SK-N-SH (cell line): ENCODE results near the gene CAMTA2. TPM values are rescaled to one million over a fixed set of nuclear protein-coding genes. Genes with fewer than 3 reads are reported as not detected.

Experiments
- CTCF ChIA-PET: fragments of 300-600, 350-600 bp; formaldehyde crosslinking; extraction: SDS; loops from one replicate; lab custom pipeline; 2021; lab: Yijun Ruan, JAX
- POLR2A ChIA-PET: fragments of 350-600 bp; sonication (Branson Sonifier 250); formaldehyde crosslinking; extraction: SDS; loops from one replicate; lab custom pipeline; 2020; ENCODE audit warnings: antibody characterized with exemption, inconsistent platforms; lab: Yijun Ruan, JAX
- DNase-seq: peaks from one replicate; pipeline ENCODE4 v3.0.0; 2012
- H2AFZ ChIP-seq: fragments of 200-600 bp; sonication (generic); 2 replicates; pipeline ENCODE4 v1.8.1; 2016; ENCODE audit warnings: antibody characterized with exemption, mild to moderate bottlenecking, low read depth
- H3F3A ChIP-seq: fragments of 200-600 bp; sonication (generic); replicated peaks from 2 replicates; pipeline ENCODE3; 2016; ENCODE audit warnings: antibody characterized with exemption, mild to moderate bottlenecking; ENCODE audit not compliant: insufficient read depth
- H3K27ac ChIP-seq, 2 experiments: fragments of 200-500 bp in 1 of 2; fragments of 200-600 bp in 1 of 2; sonication (Bioruptor generic) in 1 of 2; sonication (generic), shearing (Covaris generic) in 1 of 2; 2 replicates each; pipeline versions ENCODE4 v1.5.1 to v1.6.1; 2014 to 2016; ENCODE audit warnings: low read depth in 2 of 2, inconsistent platforms in 1 of 2, low read length in 1 of 2, mild to moderate bottlenecking in 1 of 2, mixed read lengths in 1 of 2
- H3K27me3 ChIP-seq: fragments of 200-600 bp; sonication (generic), shearing (Covaris generic); 2 replicates; pipeline ENCODE4 v1.6.1; 2016; ENCODE audit warnings: mixed run types; ENCODE audit not compliant: insufficient read depth
- H3K36me3 ChIP-seq, 2 experiments: fragments of 200-500 bp in 1 of 2; fragments of 200-600 bp in 1 of 2; sonication (Bioruptor generic) in 1 of 2; sonication (generic) in 1 of 2; replicated peaks in 1 of 2; 2 replicates each; pipeline versions ENCODE3 to v1.5.1; 2014 to 2016; ENCODE audit warnings: low read length in 1 of 2, mild to moderate bottlenecking in 1 of 2; ENCODE audit not compliant: insufficient read depth in 2 of 2, control insufficient read depth in 1 of 2
- H3K4me1 ChIP-seq, 2 experiments: fragments of 200-500 bp in 1 of 2; fragments of 200-600 bp in 1 of 2; sonication (Bioruptor generic) in 1 of 2; sonication (generic), shearing (Covaris generic) in 1 of 2; 2 replicates each; pipeline versions ENCODE4 v1.5.1 to v1.6.1; 2014 to 2016; ENCODE audit warnings: low read depth in 1 of 2, low read length in 1 of 2, mixed run types in 1 of 2; ENCODE audit not compliant: insufficient read depth in 2 of 2, control insufficient read depth in 1 of 2
- H3K4me2 ChIP-seq: fragments of 200-600 bp; sonication (generic), shearing (Covaris generic); 2 replicates; pipeline ENCODE4 v1.6.1; 2017; ENCODE audit warnings: mixed run types
- H3K4me3 ChIP-seq, 2 experiments: fragments of 200-500 bp in 1 of 2; fragments of 200-600 bp in 1 of 2; sonication (Bioruptor generic) in 1 of 2; sonication (generic), shearing (Covaris generic) in 1 of 2; 2 replicates each; pipeline versions ENCODE4 v1.5.1 to v1.8.1; 2014 to 2016; ENCODE audit warnings: low read depth in 2 of 2, inconsistent platforms in 1 of 2, low read length in 1 of 2, mild to moderate bottlenecking in 1 of 2, mixed read lengths in 1 of 2, moderate library complexity in 1 of 2
- H3K79me2 ChIP-seq: fragments of 200-600 bp; sonication (generic); 2 replicates; pipeline ENCODE4 v1.8.1; 2017; ENCODE audit warnings: mild to moderate bottlenecking; ENCODE audit not compliant: insufficient read depth
- H3K9ac ChIP-seq: fragments of 200-600 bp; sonication (generic); 2 replicates; pipeline ENCODE4 v1.6.1; 2017; ENCODE audit warnings: mixed run types
- H3K9me2 ChIP-seq: fragments of 200-600 bp; sonication (generic); 2 replicates; pipeline ENCODE4 v1.6.1; 2017; ENCODE audit warnings: mixed run types
- H3K9me3 ChIP-seq: fragments of 200-600 bp; sonication (generic); 2 replicates; pipeline ENCODE4 v1.6.1; 2017; ENCODE audit warnings: mixed run types, mild to moderate bottlenecking, moderate library complexity
- H4K20me1 ChIP-seq: fragments of 200-600 bp; sonication (generic); 2 replicates; pipeline ENCODE4 v1.6.1; 2017; ENCODE audit warnings: mild to moderate bottlenecking, mixed run types; ENCODE audit not compliant: insufficient read depth
- CHD2 ChIP-seq: fragments of 150-350 bp; IDR thresholded peaks from 2 replicates; pipeline ENCODE4 v1.6.1; 2018; ENCODE audit warnings: low read length; ENCODE audit not compliant: partially characterized antibody
- ELF1 ChIP-seq: IDR thresholded peaks from 2 replicates; pipeline ENCODE4 v1.4.0; 2012
- EZH2phosphoT487 ChIP-seq: fragments of 200-600 bp; sonication (generic); IDR thresholded peaks from 2 replicates; pipeline ENCODE4 v1.6.1; 2017; ENCODE audit warnings: low read depth, mixed run types, mild to moderate bottlenecking, antibody characterized with exemption, moderate library complexity, borderline replicate concordance
- FOSL2 ChIP-seq: IDR thresholded peaks from 2 replicates; pipeline ENCODE4 v1.4.0; 2012; ENCODE audit warnings: low read depth, mild to moderate bottlenecking, moderate library complexity, borderline replicate concordance
- FOXJ3 ChIP-seq: sonication (generic); formaldehyde crosslinking; IDR thresholded peaks from 2 replicates; pipeline ENCODE4 v1.5.1; 2020; ENCODE audit warnings: mild to moderate bottlenecking, missing genetic modification reagents
- GATA2 ChIP-seq: sonication (generic); formaldehyde crosslinking; IDR thresholded peaks from 2 replicates; pipeline ENCODE4 v1.5.0; 2020; ENCODE audit warnings: mild to moderate bottlenecking, missing genetic modification reagents
- MEF2A ChIP-seq: IDR thresholded peaks from 2 replicates; pipeline ENCODE4 v1.4.0; 2012; ENCODE audit warnings: low read depth, borderline replicate concordance
- RAD21 ChIP-seq: IDR thresholded peaks from 2 replicates; pipeline ENCODE4 v1.6.1; 2012; ENCODE audit warnings: mild to moderate bottlenecking, low read length
- RXRA ChIP-seq: IDR thresholded peaks from 2 replicates; pipeline ENCODE4 v1.4.0; 2012; ENCODE audit warnings: low read depth, mild to moderate bottlenecking, borderline replicate concordance
- SIN3A ChIP-seq: IDR thresholded peaks from 2 replicates; pipeline ENCODE4 v1.6.1; 2012; ENCODE audit warnings: low read depth, mild to moderate bottlenecking, low read length, moderate library complexity, borderline replicate concordance
- SMC3 ChIP-seq: IDR thresholded peaks from 2 replicates; pipeline ENCODE4 v1.6.1; 2012; ENCODE audit warnings: low read depth, low read length, improper control_type of control experiment
- YY1 ChIP-seq: IDR thresholded peaks from 2 replicates; pipeline ENCODE4 v1.4.0; 2012; ENCODE audit warnings: low read depth, mild to moderate bottlenecking
- WGBS: methylation state at CpG from one replicate; pipeline ENCODE4 v1.1.6; 2017; ENCODE audit warnings: low lambda C conversion rate; 5-methylcytosine and 5-hydroxymethylcytosine counted together
- polyA plus RNA-seq, 3 experiments: library from polyadenylated mRNA; depleted of rRNA; stranded (reverse); fragments of >200 nt; gene quantifications; 2 replicates each; pipeline ENCODE4 v1.2.3, GENCODE V29; 2012
- TF ChIP-seq, protein P1 (sequence below): fragments of 150-350 bp; IDR thresholded peaks from 2 replicates; pipeline ENCODE4 v1.6.1; 2017; ENCODE audit warnings: antibody characterized with exemption, low read length, low read depth, borderline replicate concordance
- TF ChIP-seq, protein P2 (sequence below): fragments of 150-350 bp; IDR thresholded peaks from 2 replicates; pipeline ENCODE4 v1.6.1; 2016; ENCODE audit warnings: mild to moderate bottlenecking, low read depth, low read length
- TF ChIP-seq, protein P3 (sequence below): IDR thresholded peaks from 2 replicates; pipeline ENCODE4 v1.4.0; 2012; ENCODE audit warnings: low read depth, borderline replicate concordance

Gene CAMTA2
- polyA plus RNA-seq, 1 of the 3 experiments (the other 2 are of a cell fraction), result 27.0 TPM

DNA sequence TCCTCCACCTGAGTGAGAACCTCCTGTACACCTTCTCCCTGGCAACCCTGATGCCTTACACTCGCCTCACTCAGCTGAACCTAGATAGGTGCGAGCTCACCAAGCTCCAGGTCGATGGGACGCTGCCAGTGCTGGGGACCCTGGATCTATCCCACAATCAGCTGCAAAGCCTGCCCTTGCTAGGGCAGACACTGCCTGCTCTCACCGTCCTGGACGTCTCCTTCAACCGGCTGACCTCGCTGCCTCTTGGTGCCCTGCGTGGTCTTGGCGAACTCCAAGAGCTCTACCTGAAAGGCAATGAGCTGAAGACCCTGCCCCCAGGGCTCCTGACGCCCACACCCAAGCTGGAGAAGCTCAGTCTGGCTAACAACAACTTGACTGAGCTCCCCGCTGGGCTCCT is 54.7 kb downstream of the CAMTA2 start:
- Histone ChIP-seq H4K20me1 (no peaks in the 10 kb centered on the region), H3K9me2 (no peaks in the 10 kb centered on the region), H3K27me3 (no peaks in the 10 kb centered on the region), H2AFZ (no peak overlapping the region), H3K36me3 (peaks cover 13 to 14% of the 10 kb centered on the region in 2 experiments), H3K4me3 (no peak overlapping the region), H3K9ac (no peak overlapping the region), H3K4me2 (no peak overlapping the region), H3K79me2 (no peaks in the 10 kb centered on the region), H3F3A (no peaks in the 10 kb centered on the region), H3K27ac (no peak overlapping the region), H3K4me1 (peaks cover 0 to 9% of the 10 kb centered on the region in 2 experiments; a peak in 2 of 4 replicates), H3K9me3 (no peaks in the 10 kb centered on the region)
- TF ChIP-seq, protein P1, sequence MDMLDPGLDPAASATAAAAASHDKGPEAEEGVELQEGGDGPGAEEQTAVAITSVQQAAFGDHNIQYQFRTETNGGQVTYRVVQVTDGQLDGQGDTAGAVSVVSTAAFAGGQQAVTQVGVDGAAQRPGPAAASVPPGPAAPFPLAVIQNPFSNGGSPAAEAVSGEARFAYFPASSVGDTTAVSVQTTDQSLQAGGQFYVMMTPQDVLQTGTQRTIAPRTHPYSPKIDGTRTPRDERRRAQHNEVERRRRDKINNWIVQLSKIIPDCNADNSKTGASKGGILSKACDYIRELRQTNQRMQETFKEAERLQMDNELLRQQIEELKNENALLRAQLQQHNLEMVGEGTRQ, result no peak
- no peak for TF ChIP-seq SMC3
- TF ChIP-seq RAD21, result no peak
- TF ChIP-seq, protein P2, sequence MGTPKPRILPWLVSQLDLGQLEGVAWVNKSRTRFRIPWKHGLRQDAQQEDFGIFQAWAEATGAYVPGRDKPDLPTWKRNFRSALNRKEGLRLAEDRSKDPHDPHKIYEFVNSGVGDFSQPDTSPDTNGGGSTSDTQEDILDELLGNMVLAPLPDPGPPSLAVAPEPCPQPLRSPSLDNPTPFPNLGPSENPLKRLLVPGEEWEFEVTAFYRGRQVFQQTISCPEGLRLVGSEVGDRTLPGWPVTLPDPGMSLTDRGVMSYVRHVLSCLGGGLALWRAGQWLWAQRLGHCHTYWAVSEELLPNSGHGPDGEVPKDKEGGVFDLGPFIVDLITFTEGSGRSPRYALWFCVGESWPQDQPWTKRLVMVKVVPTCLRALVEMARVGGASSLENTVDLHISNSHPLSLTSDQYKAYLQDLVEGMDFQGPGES, result no peak
- no peak for TF ChIP-seq FOSL2
- no peak for TF ChIP-seq FOXJ3 (CRISPR knock-in tag)
- TF ChIP-seq GATA2 (CRISPR knock-in tag), result no peak
- no peak for TF ChIP-seq MEF2A
- TF ChIP-seq EZH2phosphoT487, result no peak
- TF ChIP-seq YY1, result no peak
- TF ChIP-seq ELF1, result no peak
- TF ChIP-seq, protein P3, sequence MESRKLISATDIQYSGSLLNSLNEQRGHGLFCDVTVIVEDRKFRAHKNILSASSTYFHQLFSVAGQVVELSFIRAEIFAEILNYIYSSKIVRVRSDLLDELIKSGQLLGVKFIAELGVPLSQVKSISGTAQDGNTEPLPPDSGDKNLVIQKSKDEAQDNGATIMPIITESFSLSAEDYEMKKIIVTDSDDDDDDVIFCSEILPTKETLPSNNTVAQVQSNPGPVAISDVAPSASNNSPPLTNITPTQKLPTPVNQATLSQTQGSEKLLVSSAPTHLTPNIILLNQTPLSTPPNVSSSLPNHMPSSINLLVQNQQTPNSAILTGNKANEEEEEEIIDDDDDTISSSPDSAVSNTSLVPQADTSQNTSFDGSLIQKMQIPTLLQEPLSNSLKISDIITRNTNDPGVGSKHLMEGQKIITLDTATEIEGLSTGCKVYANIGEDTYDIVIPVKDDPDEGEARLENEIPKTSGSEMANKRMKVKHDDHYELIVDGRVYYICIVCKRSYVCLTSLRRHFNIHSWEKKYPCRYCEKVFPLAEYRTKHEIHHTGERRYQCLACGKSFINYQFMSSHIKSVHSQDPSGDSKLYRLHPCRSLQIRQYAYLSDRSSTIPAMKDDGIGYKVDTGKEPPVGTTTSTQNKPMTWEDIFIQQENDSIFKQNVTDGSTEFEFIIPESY, result no peak
- no peak for TF ChIP-seq CHD2
- TF ChIP-seq SIN3A, result no peak
- TF ChIP-seq RXRA, result no peak
- DNase-seq, result no peak
- 94% methylated on average over 8 of the region's 12 CpGs for WGBS
- ChIA-PET CTCF (interaction anchor here (1.0 to 1.9 kb wide), 3 partner anchors 24 to 143 kb away, joined by 3 to 6 read pairs (median 3); partner anchors contain the start of gene CAMTA2), POLR2A (no interaction called here)
